MM.1S (cell line): ENCODE results near the gene CEP128.

Experiments used
- EZH2 ChIP-seq: fragments of 300-600 bp; sonication (generic); optimal IDR thresholded peaks from 2 replicates; pipeline ENCODE3; 2017; ENCODE audit warnings: low read depth, mild to moderate bottlenecking, antibody characterized with exemption, low read length, mixed read lengths
- EZH2phosphoT487 ChIP-seq: fragments of 300-600 bp; sonication (generic); IDR thresholded peaks from 2 replicates; pipeline ENCODE4 v1.6.1; 2018; ENCODE audit warnings: antibody characterized with exemption, low read length
- TF ChIP-seq, protein P1 (sequence below): fragments of 300-600 bp; sonication (generic); IDR thresholded peaks from 2 replicates; pipeline ENCODE4 v1.5.1; 2016; ENCODE audit warnings: antibody characterized with exemption, low read length, mixed read lengths

DNA sequence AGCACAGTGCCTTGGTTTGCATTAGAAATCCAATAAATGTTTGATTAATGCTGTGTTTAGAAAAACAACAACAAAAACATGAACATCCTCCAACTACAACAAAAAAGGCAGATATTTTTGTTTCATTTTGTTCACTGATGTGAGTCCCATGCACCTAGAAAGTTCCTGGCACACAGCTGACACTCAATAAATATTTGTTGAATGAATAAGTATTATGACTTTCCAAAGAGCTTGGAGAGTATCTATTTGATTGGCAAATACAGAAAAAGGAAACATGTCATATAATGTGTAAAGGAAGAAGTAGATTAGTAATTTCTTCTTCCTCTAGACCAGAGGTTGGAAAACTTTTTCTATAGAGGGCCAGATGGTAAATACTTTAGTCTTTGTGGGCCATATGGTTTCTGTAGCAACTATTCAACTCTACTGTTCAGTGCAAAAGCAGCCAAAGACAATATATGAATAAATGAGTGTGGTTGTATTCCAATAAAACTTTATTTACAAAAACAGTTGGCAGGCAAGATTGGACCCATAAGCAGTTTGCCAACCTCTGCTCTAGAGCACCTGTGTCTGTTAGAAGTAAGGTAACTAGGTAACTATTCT, 417.9 kb downstream of the CEP128 start:
- TF ChIP-seq, protein P1, sequence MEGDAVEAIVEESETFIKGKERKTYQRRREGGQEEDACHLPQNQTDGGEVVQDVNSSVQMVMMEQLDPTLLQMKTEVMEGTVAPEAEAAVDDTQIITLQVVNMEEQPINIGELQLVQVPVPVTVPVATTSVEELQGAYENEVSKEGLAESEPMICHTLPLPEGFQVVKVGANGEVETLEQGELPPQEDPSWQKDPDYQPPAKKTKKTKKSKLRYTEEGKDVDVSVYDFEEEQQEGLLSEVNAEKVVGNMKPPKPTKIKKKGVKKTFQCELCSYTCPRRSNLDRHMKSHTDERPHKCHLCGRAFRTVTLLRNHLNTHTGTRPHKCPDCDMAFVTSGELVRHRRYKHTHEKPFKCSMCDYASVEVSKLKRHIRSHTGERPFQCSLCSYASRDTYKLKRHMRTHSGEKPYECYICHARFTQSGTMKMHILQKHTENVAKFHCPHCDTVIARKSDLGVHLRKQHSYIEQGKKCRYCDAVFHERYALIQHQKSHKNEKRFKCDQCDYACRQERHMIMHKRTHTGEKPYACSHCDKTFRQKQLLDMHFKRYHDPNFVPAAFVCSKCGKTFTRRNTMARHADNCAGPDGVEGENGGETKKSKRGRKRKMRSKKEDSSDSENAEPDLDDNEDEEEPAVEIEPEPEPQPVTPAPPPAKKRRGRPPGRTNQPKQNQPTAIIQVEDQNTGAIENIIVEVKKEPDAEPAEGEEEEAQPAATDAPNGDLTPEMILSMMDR, result no peak
- TF ChIP-seq EZH2, result no peak
- TF ChIP-seq EZH2phosphoT487, result no peak
